Astrocyte (in vitro differentiated cells and primary cell): ENCODE results near the gene SFMBT2.

ENCODE experiments used
- EZH2 ChIP-seq: IDR thresholded peaks from 2 replicates; pipeline ENCODE4 v1.6.1; 2012; ENCODE audit warnings: mild to moderate bottlenecking, low read length, inconsistent platforms; ENCODE audit not compliant: insufficient read depth
- TF ChIP-seq, protein P1 (sequence below): IDR thresholded peaks from 2 replicates; pipeline ENCODE4 v1.5.1; 2011; ENCODE audit warnings: low read depth, mild to moderate bottlenecking, inconsistent platforms, low read length, moderate library complexity; ENCODE audit not compliant: insufficient read depth

- no peak for TF ChIP-seq EZH2
- TF ChIP-seq, protein P1, sequence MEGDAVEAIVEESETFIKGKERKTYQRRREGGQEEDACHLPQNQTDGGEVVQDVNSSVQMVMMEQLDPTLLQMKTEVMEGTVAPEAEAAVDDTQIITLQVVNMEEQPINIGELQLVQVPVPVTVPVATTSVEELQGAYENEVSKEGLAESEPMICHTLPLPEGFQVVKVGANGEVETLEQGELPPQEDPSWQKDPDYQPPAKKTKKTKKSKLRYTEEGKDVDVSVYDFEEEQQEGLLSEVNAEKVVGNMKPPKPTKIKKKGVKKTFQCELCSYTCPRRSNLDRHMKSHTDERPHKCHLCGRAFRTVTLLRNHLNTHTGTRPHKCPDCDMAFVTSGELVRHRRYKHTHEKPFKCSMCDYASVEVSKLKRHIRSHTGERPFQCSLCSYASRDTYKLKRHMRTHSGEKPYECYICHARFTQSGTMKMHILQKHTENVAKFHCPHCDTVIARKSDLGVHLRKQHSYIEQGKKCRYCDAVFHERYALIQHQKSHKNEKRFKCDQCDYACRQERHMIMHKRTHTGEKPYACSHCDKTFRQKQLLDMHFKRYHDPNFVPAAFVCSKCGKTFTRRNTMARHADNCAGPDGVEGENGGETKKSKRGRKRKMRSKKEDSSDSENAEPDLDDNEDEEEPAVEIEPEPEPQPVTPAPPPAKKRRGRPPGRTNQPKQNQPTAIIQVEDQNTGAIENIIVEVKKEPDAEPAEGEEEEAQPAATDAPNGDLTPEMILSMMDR = no peak
Observed at GRCh38 chr10:7409732-7410168, 1.1 kb downstream of the SFMBT2 start.
